ENCODE data around the gene POLD3.

POLD3 gene

DNA sequence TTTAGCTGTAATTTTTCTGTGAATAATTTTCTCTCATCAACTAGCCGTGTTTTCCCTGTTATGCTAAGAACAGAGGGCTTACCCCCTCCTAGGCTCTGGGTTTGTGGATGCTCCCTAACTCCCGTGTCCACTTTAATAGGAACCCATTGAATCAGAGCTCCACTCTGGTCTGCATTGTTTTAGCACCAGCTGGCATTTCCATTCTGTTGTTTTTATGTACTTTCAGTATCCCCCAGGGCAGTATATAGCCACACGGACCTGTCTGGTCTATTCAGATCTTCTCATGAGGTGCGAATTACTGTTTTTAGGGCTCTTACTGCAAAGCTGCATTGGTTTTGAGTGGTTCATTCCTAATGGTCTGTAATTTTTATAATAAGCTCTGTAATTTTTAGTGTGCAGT, 16.0 kb downstream of the POLD3 start:
- POLR2A ChIA-PET = no interaction called here
- no peak for DNase-seq (ENCODE audit: low read depth, low spot score)
- TF ChIP-seq, protein P1, sequence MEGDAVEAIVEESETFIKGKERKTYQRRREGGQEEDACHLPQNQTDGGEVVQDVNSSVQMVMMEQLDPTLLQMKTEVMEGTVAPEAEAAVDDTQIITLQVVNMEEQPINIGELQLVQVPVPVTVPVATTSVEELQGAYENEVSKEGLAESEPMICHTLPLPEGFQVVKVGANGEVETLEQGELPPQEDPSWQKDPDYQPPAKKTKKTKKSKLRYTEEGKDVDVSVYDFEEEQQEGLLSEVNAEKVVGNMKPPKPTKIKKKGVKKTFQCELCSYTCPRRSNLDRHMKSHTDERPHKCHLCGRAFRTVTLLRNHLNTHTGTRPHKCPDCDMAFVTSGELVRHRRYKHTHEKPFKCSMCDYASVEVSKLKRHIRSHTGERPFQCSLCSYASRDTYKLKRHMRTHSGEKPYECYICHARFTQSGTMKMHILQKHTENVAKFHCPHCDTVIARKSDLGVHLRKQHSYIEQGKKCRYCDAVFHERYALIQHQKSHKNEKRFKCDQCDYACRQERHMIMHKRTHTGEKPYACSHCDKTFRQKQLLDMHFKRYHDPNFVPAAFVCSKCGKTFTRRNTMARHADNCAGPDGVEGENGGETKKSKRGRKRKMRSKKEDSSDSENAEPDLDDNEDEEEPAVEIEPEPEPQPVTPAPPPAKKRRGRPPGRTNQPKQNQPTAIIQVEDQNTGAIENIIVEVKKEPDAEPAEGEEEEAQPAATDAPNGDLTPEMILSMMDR (IDR thresholded peaks at IDR 0.05; ENCODE audit: insufficient read depth, low read length, missing control alignments) = no peak
- no peak overlapping the region for H3K4me3 ChIP-seq (ENCODE audit: low read depth, low read length)
- CTCF ChIA-PET = interaction anchor here (0.7 to 9.8 kb wide), 7 partner anchors 8 to 353 kb away, joined by 3 to 116 read pairs (median 8); no protein-coding TSS in a partner anchor

DNA sequence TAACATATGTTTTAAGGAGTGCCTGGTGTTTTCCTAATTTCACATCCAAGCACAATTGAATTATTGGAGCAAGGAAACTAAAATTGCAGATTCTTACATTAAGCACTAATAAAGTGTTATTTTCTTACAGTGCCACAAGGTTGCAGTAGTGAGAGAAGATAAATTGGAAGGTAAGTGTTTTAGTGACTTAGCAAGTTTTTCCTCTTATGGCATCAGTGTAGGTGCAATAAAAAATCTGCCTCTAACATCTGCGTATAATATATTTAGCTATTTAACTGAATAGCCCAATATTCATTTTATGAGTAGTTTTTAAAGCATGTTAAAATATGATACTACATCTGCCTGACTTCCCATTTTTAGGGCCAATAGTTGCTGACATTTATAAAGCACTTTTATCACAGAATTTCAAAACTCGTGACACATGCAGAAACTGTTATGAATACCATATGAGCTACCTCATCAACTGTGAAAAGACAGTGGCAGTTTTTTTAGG, 19.0 kb downstream of the POLD3 start:
- H3K4me3 ChIP-seq (ENCODE audit: low read depth, low read length) = no peak overlapping the region
- CTCF ChIA-PET = interaction anchor here (0.6 to 9.8 kb wide), 24 partner anchors 8 to 258 kb away, joined by 3 to 116 read pairs (median 4); no protein-coding TSS in a partner anchor
- DNase-seq (ENCODE audit: low read depth, low spot score) = peak; percentile 64
- POLR2A ChIA-PET = no interaction called here
- TF ChIP-seq, protein P1 (IDR thresholded peaks at IDR 0.05; ENCODE audit: insufficient read depth, low read length, missing control alignments) = peak; percentile 38

DNA sequence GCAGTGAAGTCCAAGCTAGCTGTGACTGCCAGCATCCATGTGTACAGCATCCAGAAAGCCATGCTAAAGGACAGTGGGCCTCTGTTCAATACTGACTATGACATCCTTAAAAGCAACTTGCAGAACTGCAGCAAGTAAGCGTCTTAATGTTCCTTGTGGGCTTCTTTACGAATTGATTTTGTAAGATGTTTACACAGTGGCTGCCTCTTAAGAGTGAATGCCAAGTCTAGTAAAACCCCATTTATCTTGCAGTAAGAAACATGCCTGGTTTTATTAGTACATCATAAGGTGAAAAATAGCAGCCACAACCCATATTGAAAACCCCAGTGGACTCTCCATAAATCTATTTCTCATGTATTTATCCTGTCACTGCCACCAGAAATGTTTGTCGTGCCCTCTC, 20.5 kb downstream of the POLD3 start:
- H3K4me3 ChIP-seq (ENCODE audit: low read depth, low read length) = no peak overlapping the region
- DNase-seq (ENCODE audit: low read depth, low spot score) = no peak
- TF ChIP-seq, protein P1 (IDR thresholded peaks at IDR 0.05; ENCODE audit: insufficient read depth, low read length, missing control alignments) = no peak
- POLR2A ChIA-PET = no interaction called here
- CTCF ChIA-PET = interaction anchor here (1.0 to 3.1 kb wide), 4 partner anchors 10 to 127 kb away, joined by 3 to 18 read pairs (median 6); no protein-coding TSS in a partner anchor

DNA sequence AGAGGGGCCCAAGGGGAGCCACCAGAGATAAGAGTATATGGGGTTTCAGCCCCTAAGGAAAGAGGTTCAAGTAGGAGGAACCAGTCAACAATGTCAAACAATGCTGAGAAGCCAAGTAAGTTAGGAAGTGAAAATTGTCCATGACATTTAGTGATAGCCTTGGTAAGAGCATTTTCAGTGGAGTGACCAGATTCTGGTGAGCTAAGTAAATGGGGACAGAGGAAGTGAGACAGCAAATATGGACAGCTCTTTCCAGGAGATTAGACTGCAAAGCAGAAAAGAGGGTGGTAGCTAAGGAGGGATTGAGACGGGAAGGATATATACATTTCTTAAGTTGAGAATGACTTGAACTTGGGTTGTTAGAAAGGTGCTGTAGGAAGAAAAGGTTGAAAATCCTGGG, 22.9 kb downstream of the POLD3 start:
- POLR2A ChIA-PET = no interaction called here
- TF ChIP-seq, protein P1 (IDR thresholded peaks at IDR 0.05; ENCODE audit: insufficient read depth, low read length, missing control alignments) = no peak

DNA sequence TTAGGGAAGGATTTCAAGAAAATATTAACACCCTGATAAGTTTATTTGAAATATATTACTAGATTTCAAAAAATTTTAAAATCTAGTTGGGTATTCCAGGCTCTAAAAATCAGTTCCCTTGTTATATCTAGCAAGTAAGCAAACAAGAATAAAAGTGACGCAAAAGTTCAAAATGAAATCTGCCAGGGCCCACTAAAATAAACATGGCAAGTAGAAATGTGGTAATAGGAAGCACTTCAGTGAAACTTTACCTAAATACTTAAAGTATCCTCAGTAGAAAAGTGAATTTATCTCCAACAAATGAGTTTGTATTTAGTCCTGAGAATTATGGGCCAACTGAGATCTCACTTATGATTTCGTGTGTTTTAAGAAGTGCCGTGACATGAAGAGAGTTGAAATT, 23.6 kb downstream of the POLD3 start:
- POLR2A ChIA-PET = no interaction called here
- no peak for DNase-seq (ENCODE audit: low read depth, low spot score)
- H3K4me3 ChIP-seq (ENCODE audit: low read depth, low read length) = no peak overlapping the region
- CTCF ChIA-PET = interaction anchor here (0.9 to 4.2 kb wide), 6 partner anchors 8 to 127 kb away, joined by 3 to 25 read pairs (median 4); no protein-coding TSS in a partner anchor
- TF ChIP-seq, protein P1 (IDR thresholded peaks at IDR 0.05; ENCODE audit: insufficient read depth, low read length, missing control alignments) = no peak

More for the DNA sequence above, 22.9 kb downstream of the POLD3 start:
- DNase-seq (ENCODE audit: low read depth, low spot score) = no peak
- CTCF ChIA-PET = interaction anchor here (1.0 to 4.2 kb wide), 5 partner anchors 19 to 125 kb away, joined by 3 to 25 read pairs (median 4); no protein-coding TSS in a partner anchor
- H3K4me3 ChIP-seq (ENCODE audit: low read depth, low read length) = no peak overlapping the region

DNA sequence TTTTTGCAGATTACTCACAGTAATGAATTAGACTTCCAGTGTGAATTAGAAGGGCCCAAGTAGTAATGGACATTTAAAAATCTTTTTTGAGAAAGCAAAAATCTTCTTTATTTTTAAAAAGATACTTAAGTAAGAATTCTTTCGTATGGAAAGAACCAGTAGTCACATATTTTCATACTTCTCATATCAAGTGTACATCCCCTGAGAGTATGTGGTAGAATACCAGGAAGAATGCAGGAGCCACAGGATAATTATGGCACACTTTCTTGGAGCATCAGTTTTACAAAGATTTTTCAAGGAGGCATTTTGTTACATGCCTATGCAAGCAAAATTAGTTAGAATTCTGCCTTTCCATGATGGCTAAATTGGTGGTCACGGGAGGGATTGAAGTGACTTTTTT, 28.1 kb downstream of the POLD3 start:
- peak; percentile 36 for DNase-seq (ENCODE audit: low read depth, low spot score)
- ChIA-PET CTCF (interaction anchor here (0.7 to 1.6 kb wide), 2 partner anchors 106 to 119 kb away, joined by 3 to 5 read pairs; no protein-coding TSS in a partner anchor), POLR2A (no interaction called here)
- TF ChIP-seq, protein P1 (IDR thresholded peaks at IDR 0.05; ENCODE audit: insufficient read depth, low read length, missing control alignments) = no peak
- H3K4me3 ChIP-seq (ENCODE audit: low read depth, low read length) = no peak overlapping the region

All from AG04449 (cell line).